Epithelial cell of proximal tubule (primary cell): Measurements from ENCODE around the gene CTLA4. TPM values are rescaled to one million over a fixed set of nuclear protein-coding genes. Genes with fewer than 3 reads are reported as not detected.

ENCODE experiments used
- DNase-seq: peaks from one replicate; pipeline ENCODE4 v3.0.0-alpha.2; 2011; ENCODE audit warnings: low read depth
- H3K4me3 ChIP-seq: 2 replicates; pipeline ENCODE4 v1.5.1; 2011; ENCODE audit warnings: low read depth, mild to moderate bottlenecking, low read length
- CTCF ChIP-seq: conservative IDR thresholded peaks from 2 replicates; pipeline ENCODE4 v1.5.1; 2012; ENCODE audit warnings: low read depth, mild to moderate bottlenecking, low read length
- total RNA-seq: library from RNA; depleted of rRNA; stranded (reverse); fragments of >200 nt; gene quantifications from 2 replicates; pipeline ENCODE4 v1.2.3, GENCODE V29; 2015

Gene CTLA4
- total RNA-seq: not detected in 2 replicates

DNA sequence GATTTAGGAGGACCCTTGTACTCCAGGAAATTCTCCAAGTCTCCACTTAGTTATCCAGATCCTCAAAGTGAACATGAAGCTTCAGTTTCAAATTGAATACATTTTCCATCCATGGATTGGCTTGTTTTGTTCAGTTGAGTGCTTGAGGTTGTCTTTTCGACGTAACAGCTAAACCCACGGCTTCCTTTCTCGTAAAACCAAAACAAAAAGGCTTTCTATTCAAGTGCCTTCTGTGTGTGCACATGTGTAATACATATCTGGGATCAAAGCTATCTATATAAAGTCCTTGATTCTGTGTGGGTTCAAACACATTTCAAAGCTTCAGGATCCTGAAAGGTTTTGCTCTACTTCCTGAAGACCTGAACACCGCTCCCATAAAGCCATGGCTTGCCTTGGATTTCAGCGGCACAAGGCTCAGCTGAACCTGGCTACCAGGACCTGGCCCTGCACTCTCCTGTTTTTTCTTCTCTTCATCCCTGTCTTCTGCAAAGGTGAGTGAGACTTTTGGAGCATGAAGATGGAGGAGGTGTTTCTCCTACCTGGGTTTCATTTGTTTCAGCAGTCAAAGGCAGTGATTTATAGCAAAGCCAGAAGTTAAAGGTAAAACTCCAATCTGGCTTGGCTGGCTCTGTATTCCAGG is at the start of gene CTLA4:
TSS of gene CTLA4 (plus strand) at position 211 of the 640 bp plus-strand sequence. CDS start at position 383, 172 bp downstream.
- no peak for TF ChIP-seq CTCF
- H3K4me3 ChIP-seq: no peak within 1 kb of the TSS
- DNase-seq: no peak

DNA sequence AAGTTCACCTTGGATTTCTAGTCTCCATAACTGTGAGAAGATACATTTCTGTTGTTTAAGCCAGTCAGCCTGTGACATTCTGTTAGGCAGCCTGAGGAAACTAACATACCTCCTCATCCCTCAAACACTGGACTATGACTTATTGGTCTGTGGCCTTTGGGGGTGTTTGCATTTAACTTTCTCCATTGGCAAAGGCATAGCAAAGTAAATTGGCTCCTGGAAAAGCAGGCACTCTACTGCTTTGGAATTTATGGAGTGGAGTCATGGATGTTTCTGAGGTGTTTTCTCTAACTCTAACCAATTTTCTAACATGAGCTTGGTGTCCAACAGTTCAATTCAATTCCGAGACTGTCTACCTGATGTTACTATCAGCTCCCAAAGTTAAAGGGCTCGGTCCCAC is 48.9 kb upstream of the CTLA4 start:
- H3K4me3 ChIP-seq: no peak overlapping the region
- DNase-seq: no peak
- TF ChIP-seq CTCF: no peak

GRCh38 chr2:203819434-203820133 is 48.0 kb upstream of the CTLA4 start:
- H3K4me3 ChIP-seq: no peak overlapping the region
- DNase-seq: no peak
- no peak for TF ChIP-seq CTCF

DNA sequence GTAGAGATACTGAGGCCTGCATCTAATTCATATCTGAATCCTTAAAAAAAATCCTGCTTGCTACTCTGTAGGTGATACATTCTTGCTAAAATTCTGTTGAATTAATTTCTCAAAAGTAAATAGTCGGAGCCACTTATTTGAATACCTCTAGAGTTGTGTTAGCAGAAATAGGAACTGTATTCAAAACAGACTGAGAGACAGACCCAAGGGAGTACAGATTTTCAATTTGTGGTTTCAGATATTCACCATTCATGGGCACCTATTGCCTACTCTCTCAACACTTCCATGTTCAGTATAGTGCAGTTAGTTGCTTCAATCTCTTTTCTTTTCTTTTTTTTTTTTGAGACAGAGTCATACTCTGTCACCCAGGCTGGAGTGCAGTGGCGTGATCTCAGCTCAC is 46.6 kb upstream of the CTLA4 start:
- H3K4me3 ChIP-seq: no peak overlapping the region
- DNase-seq: no peak
- no peak for TF ChIP-seq CTCF

DNA sequence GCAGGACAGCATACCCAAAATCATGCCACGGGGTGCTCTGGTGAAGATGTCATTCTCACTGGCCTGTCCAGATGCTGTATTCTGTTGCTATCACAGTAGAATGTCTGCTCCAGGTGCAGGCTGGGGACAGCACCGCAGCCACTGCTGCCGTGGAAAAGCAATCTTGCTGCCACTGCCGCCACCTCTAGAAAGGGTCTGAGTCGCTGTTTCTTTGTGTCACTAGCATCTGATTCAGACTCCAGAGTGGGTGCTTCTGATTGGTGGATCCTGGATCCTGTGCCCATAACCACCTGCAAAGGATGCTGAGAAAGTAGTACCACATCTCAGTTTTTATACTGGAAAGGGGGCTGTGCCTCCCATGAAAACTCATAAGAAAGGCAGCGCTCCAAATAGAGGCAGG is 45.3 kb upstream of the CTLA4 start:
- no peak for TF ChIP-seq CTCF
- DNase-seq: no peak
- no peak overlapping the region for H3K4me3 ChIP-seq

- no peak for DNase-seq
- no peak overlapping the region for H3K4me3 ChIP-seq
- no peak for TF ChIP-seq CTCF
Measured at GRCh38 chr2:203823173-203823572, 44.4 kb upstream of the CTLA4 start.

DNA sequence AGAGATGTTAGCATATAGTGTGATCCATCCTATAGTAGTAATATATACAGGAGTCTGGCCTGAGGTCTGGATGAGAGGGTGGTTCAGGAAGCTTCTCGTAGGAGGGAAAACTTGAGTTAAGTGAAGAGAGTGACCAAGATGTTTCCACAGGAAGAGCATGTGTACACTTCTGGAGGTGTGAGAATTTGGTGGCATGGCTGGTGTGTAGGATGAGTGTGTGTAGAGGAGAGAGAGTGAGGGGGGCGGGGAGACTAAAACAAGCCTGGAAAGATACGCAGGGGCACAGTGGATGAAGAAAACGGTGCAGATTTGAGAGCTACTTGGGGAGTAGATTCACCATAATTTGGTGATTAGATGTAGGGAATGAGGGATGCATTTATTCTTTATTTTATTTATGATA is 43.5 kb upstream of the CTLA4 start:
- TF ChIP-seq CTCF: no peak
- no peak overlapping the region for H3K4me3 ChIP-seq
- no peak for DNase-seq
